Gastrocnemius medialis (tissue), 4 donors: ENCODE results near the gene C11orf21.
"Not testable (repeated sequence)": the region's sequence is repeated elsewhere in the genome, so short reads cannot be mapped to it uniquely, and the experiment has no call there.

ENCODE experiments used
- POLR2A ChIP-seq, 2 donors: fragments of 450-650 bp; IDR thresholded peaks; one replicate each; pipeline ENCODE4 v1.6.1; 2017; ENCODE audit warnings: antibody characterized with exemption in 2 of 2, mild to moderate bottlenecking in 2 of 2, moderate library complexity in 2 of 2
- TF ChIP-seq, protein P1 (sequence below), 5 experiments: fragments of 450-650 bp in 3 of 5; fragments of 200-600 bp in 2 of 5; sonication (generic) in 2 of 5; IDR thresholded peaks in 4 of 5; conservative IDR thresholded peaks in 1 of 5; 1 replicate in 4 of 5; 2 replicates in 1 of 5; pipeline ENCODE4 v1.5.1; 2016 to 2019; ENCODE audit warnings: antibody characterized with exemption in 5 of 5, mild to moderate bottlenecking in 3 of 5, moderate library complexity in 3 of 5

DNA sequence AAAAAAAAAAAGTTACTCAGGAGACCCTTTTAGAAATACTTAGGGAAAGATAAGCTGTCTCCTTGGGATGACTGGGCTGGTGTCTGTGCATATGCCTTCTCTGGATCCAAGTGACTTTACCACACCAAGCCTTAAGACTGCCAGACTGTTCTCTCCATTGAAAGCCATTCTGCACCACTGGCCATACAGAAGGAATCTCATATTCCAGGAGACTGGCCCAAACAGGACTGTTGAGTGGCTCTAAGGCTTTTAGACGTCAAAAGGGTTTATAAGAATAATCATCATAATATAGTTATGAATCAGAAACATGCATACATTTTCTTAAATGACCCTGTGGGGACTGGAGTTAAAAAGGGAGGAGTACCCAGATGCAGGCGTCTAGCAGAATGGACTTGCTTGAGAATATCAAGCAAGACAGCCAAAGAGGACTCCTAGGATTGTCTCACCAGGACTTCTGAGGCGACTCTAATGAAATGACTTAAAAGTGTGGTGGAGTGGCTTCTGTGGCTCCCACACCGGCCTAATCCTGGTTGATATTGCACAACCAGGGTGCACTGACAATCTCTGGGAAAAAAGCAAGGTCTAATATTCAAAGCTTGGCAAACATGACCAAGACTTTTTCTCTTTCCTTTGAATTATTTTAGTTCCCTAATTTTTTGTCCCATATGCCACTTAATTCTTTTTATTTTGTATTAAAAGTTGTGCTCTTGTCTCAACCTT is 31.9 kb upstream of the C11orf21 start:
- TF ChIP-seq, protein P1, sequence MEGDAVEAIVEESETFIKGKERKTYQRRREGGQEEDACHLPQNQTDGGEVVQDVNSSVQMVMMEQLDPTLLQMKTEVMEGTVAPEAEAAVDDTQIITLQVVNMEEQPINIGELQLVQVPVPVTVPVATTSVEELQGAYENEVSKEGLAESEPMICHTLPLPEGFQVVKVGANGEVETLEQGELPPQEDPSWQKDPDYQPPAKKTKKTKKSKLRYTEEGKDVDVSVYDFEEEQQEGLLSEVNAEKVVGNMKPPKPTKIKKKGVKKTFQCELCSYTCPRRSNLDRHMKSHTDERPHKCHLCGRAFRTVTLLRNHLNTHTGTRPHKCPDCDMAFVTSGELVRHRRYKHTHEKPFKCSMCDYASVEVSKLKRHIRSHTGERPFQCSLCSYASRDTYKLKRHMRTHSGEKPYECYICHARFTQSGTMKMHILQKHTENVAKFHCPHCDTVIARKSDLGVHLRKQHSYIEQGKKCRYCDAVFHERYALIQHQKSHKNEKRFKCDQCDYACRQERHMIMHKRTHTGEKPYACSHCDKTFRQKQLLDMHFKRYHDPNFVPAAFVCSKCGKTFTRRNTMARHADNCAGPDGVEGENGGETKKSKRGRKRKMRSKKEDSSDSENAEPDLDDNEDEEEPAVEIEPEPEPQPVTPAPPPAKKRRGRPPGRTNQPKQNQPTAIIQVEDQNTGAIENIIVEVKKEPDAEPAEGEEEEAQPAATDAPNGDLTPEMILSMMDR (IDR thresholded peaks at IDR 0.05 in 4 of 5, conservative IDR thresholded peaks at IDR 0.05 in 1 of 5), result not testable (repeated sequence)
- TF ChIP-seq POLR2A (IDR thresholded peaks at IDR 0.05), result not testable (repeated sequence)
